Panc1 (cell line): ENCODE measurements around the gene PSMF1. TPM values are rescaled to one million over a fixed set of nuclear protein-coding genes. Genes with fewer than 3 reads are reported as not detected.

Experiments
- ATAC-seq: fragments of 200-7000 bp; cut with Tn5 transposase; 2 replicates; pipeline ENCODE4 v1.9.1; 2020; ENCODE audit warnings: mild to moderate bottlenecking, moderate library complexity
- BruUV-seq: library from RNA; stranded (reverse); fragments of 400-500 nt; replicated peaks from 2 replicates; lab custom pipeline; 2021; lab: Mats Ljungman, UMichigan
- CTCF ChIA-PET: fragments of 300-600 bp; sonication (Branson Sonifier 250); formaldehyde crosslinking; loops from one replicate; lab custom pipeline; 2022; ENCODE audit warnings: antibody characterized with exemption; lab: Charles Lee
- POLR2A ChIA-PET: fragments of 300-600 bp; sonication (Branson Sonifier 250); formaldehyde crosslinking; loops from one replicate; lab custom pipeline; 2022; ENCODE audit warnings: antibody characterized with exemption; lab: Charles Lee
- DNase-seq: peaks from one replicate; pipeline ENCODE4 v3.0.0-alpha.2; 2010; ENCODE audit warnings: low read depth, low spot score
- H3K27ac ChIP-seq: 2 replicates; pipeline ENCODE4 v1.5.1; 2011; ENCODE audit warnings: mild to moderate bottlenecking, low read length, inconsistent platforms
- H3K27me3 ChIP-seq: fragments of 200-500 bp; sonication (Bioruptor generic); 2 replicates; pipeline ENCODE4 v1.6.0; 2014; ENCODE audit warnings: low read length, inconsistent platforms; ENCODE audit not compliant: control insufficient read depth, insufficient read depth
- H3K36me3 ChIP-seq: fragments of 200-500 bp; sonication (Bioruptor generic); 2 replicates; pipeline ENCODE4 v1.5.1; 2014; ENCODE audit warnings: inconsistent platforms, mild to moderate bottlenecking, low read length, moderate library complexity; ENCODE audit not compliant: control insufficient read depth, insufficient read depth
- H3K4me1 ChIP-seq: 2 replicates; pipeline ENCODE4 v1.5.1; 2011; ENCODE audit warnings: inconsistent platforms, mild to moderate bottlenecking, low read length, moderate library complexity; ENCODE audit not compliant: control insufficient read depth, insufficient read depth
- H3K4me3 ChIP-seq, 2 experiments: 2 replicates each; pipeline ENCODE4 v1.5.1; 2011 to 2012; ENCODE audit warnings: low read depth in 2 of 2, low read length in 2 of 2, mild to moderate bottlenecking in 2 of 2, inconsistent platforms in 1 of 2, moderate library complexity in 1 of 2
- H3K9me3 ChIP-seq: fragments of 200-500 bp; sonication (Bioruptor generic); 2 replicates; pipeline ENCODE4 v1.5.1; 2014; ENCODE audit warnings: low read depth, mild to moderate bottlenecking, inconsistent platforms, low read length, moderate library complexity; ENCODE audit not compliant: control insufficient read depth, insufficient read depth
- CTCF ChIP-seq: fragments of 450-650 bp; IDR thresholded peaks from 2 replicates; pipeline ENCODE4 v1.5.1; 2017; ENCODE audit warnings: mild to moderate bottlenecking
- POLR2AphosphoS5 ChIP-seq: IDR thresholded peaks from 2 replicates; pipeline ENCODE4 v1.6.1; 2012; ENCODE audit warnings: mild to moderate bottlenecking, low read depth, low read length, moderate library complexity
- REST ChIP-seq, 2 experiments: IDR thresholded peaks; 2 replicates each; pipeline ENCODE4 v1.6.1; 2011 to 2012; ENCODE audit warnings: low read depth in 2 of 2, control low read depth in 1 of 2, low read length in 1 of 2, mild to moderate bottlenecking in 1 of 2, moderate library complexity in 1 of 2; ENCODE audit not compliant: insufficient read depth in 1 of 2
- SIN3A ChIP-seq: IDR thresholded peaks from 2 replicates; pipeline ENCODE4 v1.6.1; 2012; ENCODE audit warnings: low read depth, mild to moderate bottlenecking, low read length, moderate library complexity, borderline replicate concordance; ENCODE audit not compliant: insufficient read depth
- TCF7L2 ChIP-seq: IDR thresholded peaks from 2 replicates; pipeline ENCODE4 v1.6.1; 2011; ENCODE audit warnings: mild to moderate bottlenecking, low read depth, low read length, inconsistent platforms
- in situ Hi-C: cut with HindIII; loops from 2 replicates; pipeline ENCODE4 v1.10.0; 2016; ENCODE audit warnings: low sequenced_read_pairs, low pct_unique_long_range_greater_than_20kb
- intact Hi-C: fragments of 100-400 bp; cut with micrococcal nuclease; formaldehyde crosslinking; loops from one replicate; pipeline ENCODE4 v1.10.0; 2022; ENCODE audit not compliant: unreplicated experiment
- total RNA-seq: library from RNA; stranded (reverse); gene quantifications from one replicate; pipeline ENCODE4 v1.2.1, GENCODE V29; 2021; ENCODE audit not compliant: unreplicated experiment

PSMF1 gene
- total RNA-seq, 1 experiment from 2014 or later: 161 TPM

- Histone ChIP-seq H3K27ac (no peak overlapping the region), H3K4me3 (no peak overlapping the region), H3K4me1 (no peaks in the 10 kb centered on the region), H3K27me3 (peaks cover under 1% of the 10 kb centered on the region; the same call in 1 of the 2 replicates), H3K36me3 (no peaks in the 10 kb centered on the region), H3K9me3 (no peaks in the 10 kb centered on the region)
- in situ Hi-C loops (no loop called here), intact Hi-C loops (no loop called here)
- no peak for TF ChIP-seq SIN3A
- no peak for TF ChIP-seq POLR2AphosphoS5
- no peak for TF ChIP-seq REST (IDR thresholded peaks at IDR 0.05; ENCODE audit: insufficient read depth in 1 of 2, low read depth in 2 of 2, low read length in 1 of 2)
- TF ChIP-seq TCF7L2: no peak
- no peak for TF ChIP-seq CTCF
- DNase-seq (no peak), ATAC-seq (no peak)
- no TSS peak for BruUV-seq
- CTCF ChIA-PET: no interaction called here
- POLR2A ChIA-PET: no interaction called here
Observed at GRCh38 chr20:1197801-1198200, 79.4 kb downstream of the PSMF1 start.

GRCh38 chr20:1198751-1199150 lies 80.3 kb downstream of the PSMF1 start:
- DNase-seq: no peak
- POLR2A ChIA-PET: no interaction called here
- BruUV-seq: no TSS peak
- H3K36me3 ChIP-seq: no peaks in the 10 kb centered on the region
- no peak overlapping the region for H3K4me3 ChIP-seq
- no peaks in the 10 kb centered on the region for H3K9me3 ChIP-seq
- TF ChIP-seq REST (IDR thresholded peaks at IDR 0.05; ENCODE audit: insufficient read depth in 1 of 2, low read depth in 2 of 2, low read length in 1 of 2) (no peak), TCF7L2 (no peak), SIN3A (no peak), CTCF (no peak), POLR2AphosphoS5 (no peak)
- H3K27ac ChIP-seq: no peak overlapping the region
- peaks cover 3% of the 10 kb centered on the region; the same call in 1 of the 2 replicates for H3K27me3 ChIP-seq
- CTCF ChIA-PET: no interaction called here
- in situ Hi-C loops: no loop called here
- intact Hi-C loops: no loop called here
- no peaks in the 10 kb centered on the region for H3K4me1 ChIP-seq
- ATAC-seq: no peak
